Measurements from ENCODE around the gene SGMS2.

SGMS2 gene

GRCh38 chr4:107832275-107832807, 7.6 kb downstream of the SGMS2 start:
- Histone ChIP-seq H3K27me3 (ENCODE audit: insufficient read depth, low read length) (peaks cover 23% of the 10 kb centered on the region), H3K27ac (ENCODE audit: low read length) (no peak overlapping the region), H3K4me3 (ENCODE audit: low read length) (no peak overlapping the region), H3K4me1 (ENCODE audit: insufficient read depth, low read length) (peaks cover 9% of the 10 kb centered on the region; the same call in 1 of the 2 replicates), H3K9me3 (ENCODE audit: insufficient read depth, low read depth, low read length) (peaks cover 4% of the 10 kb centered on the region; the same call in 1 of the 2 replicates), H3K36me3 (ENCODE audit: insufficient read depth, low read depth, low read length) (no peaks in the 10 kb centered on the region), H3K9ac (ENCODE audit: low read depth, low read length) (no peak overlapping the region)

- H3K4me3 ChIP-seq (ENCODE audit: low read length): no peak overlapping the region
- peaks cover 6% of the 10 kb centered on the region; the same call in 1 of the 2 replicates for H3K27me3 ChIP-seq (ENCODE audit: insufficient read depth, low read length)
Measured at GRCh38 chr4:107834241-107834794, 9.6 kb downstream of the SGMS2 start.

GRCh38 chr4:107835406-107835805, 10.7 kb downstream of the SGMS2 start:
- Histone ChIP-seq H3K4me3 (ENCODE audit: low read length) (no peak overlapping the region), H3K27me3 (ENCODE audit: insufficient read depth, low read length) (peaks cover 6% of the 10 kb centered on the region; the same call in 1 of the 2 replicates), H3K9ac (ENCODE audit: low read depth, low read length) (no peak overlapping the region), H3K27ac (ENCODE audit: low read length) (no peak overlapping the region), H3K9me3 (ENCODE audit: insufficient read depth, low read depth, low read length) (peaks cover 4% of the 10 kb centered on the region; the same call in 1 of the 2 replicates), H3K4me1 (ENCODE audit: insufficient read depth, low read length) (peaks cover 9% of the 10 kb centered on the region; the same call in 1 of the 2 replicates), H3K36me3 (ENCODE audit: insufficient read depth, low read depth, low read length) (no peaks in the 10 kb centered on the region)

More at GRCh38 chr4:107834241-107834794, 9.6 kb downstream of the SGMS2 start:
- Histone ChIP-seq H3K36me3 (ENCODE audit: insufficient read depth, low read depth, low read length) (no peaks in the 10 kb centered on the region), H3K9me3 (ENCODE audit: insufficient read depth, low read depth, low read length) (peaks cover 4% of the 10 kb centered on the region; the same call in 1 of the 2 replicates), H3K27ac (ENCODE audit: low read length) (no peak overlapping the region), H3K4me1 (ENCODE audit: insufficient read depth, low read length) (peaks cover 9% of the 10 kb centered on the region; the same call in 1 of the 2 replicates), H3K9ac (ENCODE audit: low read depth, low read length) (no peak overlapping the region)

- Histone ChIP-seq H3K4me1 (ENCODE audit: insufficient read depth, low read length) (peaks cover 4% of the 10 kb centered on the region; the same call in 1 of the 2 replicates), H3K27ac (ENCODE audit: low read length) (no peak overlapping the region), H3K9me3 (ENCODE audit: insufficient read depth, low read depth, low read length) (peaks cover 4% of the 10 kb centered on the region; the same call in 1 of the 2 replicates), H3K27me3 (ENCODE audit: insufficient read depth, low read length) (no peaks in the 10 kb centered on the region), H3K4me3 (ENCODE audit: low read length) (no peak overlapping the region), H3K9ac (ENCODE audit: low read depth, low read length) (no peak overlapping the region), H3K36me3 (ENCODE audit: insufficient read depth, low read depth, low read length) (no peaks in the 10 kb centered on the region)
Measured at GRCh38 chr4:107837317-107837716, 12.6 kb downstream of the SGMS2 start.

- no peak overlapping the region for H3K4me3 ChIP-seq (ENCODE audit: low read length)
- no peak overlapping the region for H3K27ac ChIP-seq (ENCODE audit: low read length)
- no peaks in the 10 kb centered on the region for H3K27me3 ChIP-seq (ENCODE audit: insufficient read depth, low read length)
- H3K9ac ChIP-seq (ENCODE audit: low read depth, low read length): no peak overlapping the region
- H3K4me1 ChIP-seq (ENCODE audit: insufficient read depth, low read length): peaks cover 2% of the 10 kb centered on the region; the same call in 1 of the 2 replicates
- no peaks in the 10 kb centered on the region for H3K36me3 ChIP-seq (ENCODE audit: insufficient read depth, low read depth, low read length)
- H3K9me3 ChIP-seq (ENCODE audit: insufficient read depth, low read depth, low read length): peaks cover 4% of the 10 kb centered on the region; the same call in 1 of the 2 replicates
Measured at GRCh38 chr4:107837776-107838618, 13.3 kb downstream of the SGMS2 start.

- H3K27me3 ChIP-seq (ENCODE audit: insufficient read depth, low read length): no peaks in the 10 kb centered on the region
- no peaks in the 10 kb centered on the region for H3K4me1 ChIP-seq (ENCODE audit: insufficient read depth, low read length)
- no peak overlapping the region for H3K4me3 ChIP-seq (ENCODE audit: low read length)
- H3K9ac ChIP-seq (ENCODE audit: low read depth, low read length): no peak overlapping the region
- no peaks in the 10 kb centered on the region for H3K36me3 ChIP-seq (ENCODE audit: insufficient read depth, low read depth, low read length)
- H3K27ac ChIP-seq (ENCODE audit: low read length): no peak overlapping the region
- no peaks in the 10 kb centered on the region for H3K9me3 ChIP-seq (ENCODE audit: insufficient read depth, low read depth, low read length)
Measured at GRCh38 chr4:107838861-107839565, 14.3 kb downstream of the SGMS2 start.

GRCh38 chr4:107843391-107843790, 18.7 kb downstream of the SGMS2 start:
- H3K36me3 ChIP-seq (ENCODE audit: insufficient read depth, low read depth, low read length): no peaks in the 10 kb centered on the region
- no peak overlapping the region for H3K9ac ChIP-seq (ENCODE audit: low read depth, low read length)
- H3K27me3 ChIP-seq (ENCODE audit: insufficient read depth, low read length): no peaks in the 10 kb centered on the region
- no peak overlapping the region for H3K4me3 ChIP-seq (ENCODE audit: low read length)
- H3K9me3 ChIP-seq (ENCODE audit: insufficient read depth, low read depth, low read length): peaks cover 4% of the 10 kb centered on the region; the same call in 1 of the 2 replicates
- H3K27ac ChIP-seq (ENCODE audit: low read length): no peak overlapping the region
- no peaks in the 10 kb centered on the region for H3K4me1 ChIP-seq (ENCODE audit: insufficient read depth, low read length)

- Histone ChIP-seq H3K27ac (ENCODE audit: low read length) (no peak overlapping the region), H3K27me3 (ENCODE audit: insufficient read depth, low read length) (no peaks in the 10 kb centered on the region), H3K36me3 (ENCODE audit: insufficient read depth, low read depth, low read length) (no peaks in the 10 kb centered on the region), H3K4me3 (ENCODE audit: low read length) (no peak overlapping the region), H3K9me3 (ENCODE audit: insufficient read depth, low read depth, low read length) (peaks cover 6% of the 10 kb centered on the region; the same call in 1 of the 2 replicates), H3K4me1 (ENCODE audit: insufficient read depth, low read length) (no peaks in the 10 kb centered on the region), H3K9ac (ENCODE audit: low read depth, low read length) (no peak overlapping the region)
Measured at GRCh38 chr4:107845681-107846080, 20.9 kb downstream of the SGMS2 start.

GRCh38 chr4:107850438-107850837, 25.7 kb downstream of the SGMS2 start:
- H3K9ac ChIP-seq (ENCODE audit: low read depth, low read length): no peak overlapping the region
- H3K27ac ChIP-seq (ENCODE audit: low read length): no peak overlapping the region
- no peak overlapping the region for H3K4me3 ChIP-seq (ENCODE audit: low read length)
- no peaks in the 10 kb centered on the region for H3K36me3 ChIP-seq (ENCODE audit: insufficient read depth, low read depth, low read length)
- no peaks in the 10 kb centered on the region for H3K27me3 ChIP-seq (ENCODE audit: insufficient read depth, low read length)
- H3K9me3 ChIP-seq (ENCODE audit: insufficient read depth, low read depth, low read length): peaks cover 6% of the 10 kb centered on the region; the same call in 1 of the 2 replicates
- H3K4me1 ChIP-seq (ENCODE audit: insufficient read depth, low read length): peaks cover 6% of the 10 kb centered on the region; the same call in 1 of the 2 replicates

- Histone ChIP-seq H3K4me1 (ENCODE audit: insufficient read depth, low read length) (peaks cover 12% of the 10 kb centered on the region), H3K27me3 (ENCODE audit: insufficient read depth, low read length) (no peaks in the 10 kb centered on the region), H3K36me3 (ENCODE audit: insufficient read depth, low read depth, low read length) (no peaks in the 10 kb centered on the region), H3K4me3 (ENCODE audit: low read length) (no peak overlapping the region), H3K9me3 (ENCODE audit: insufficient read depth, low read depth, low read length) (no peaks in the 10 kb centered on the region), H3K27ac (ENCODE audit: low read length) (no peak overlapping the region), H3K9ac (ENCODE audit: low read depth, low read length) (no peak overlapping the region)
Measured at GRCh38 chr4:107853444-107854355, 29.0 kb downstream of the SGMS2 start.
